Smooth muscle cell (in vitro differentiated cells): Measurements from ENCODE around the gene MLH1. TPM values are rescaled to one million over a fixed set of nuclear protein-coding genes. Genes with fewer than 3 reads are reported as not detected.

Source experiments
- DNase-seq: peaks from one replicate; lab custom pipeline; 2025; ENCODE audit not compliant: unreplicated experiment; lab: John Stamatoyannopoulos, UW
- H2AFZ ChIP-seq: fragments of 200-600 bp; sonication (generic); 2 replicates; pipeline ENCODE4 v1.6.0; 2016; ENCODE audit warnings: antibody characterized with exemption, low read depth, mild to moderate bottlenecking
- H3F3A ChIP-seq: fragments of 200-600 bp; sonication (generic); 2 replicates; pipeline ENCODE4 v1.6.0; 2017; ENCODE audit warnings: antibody characterized with exemption, low read depth
- H3K27ac ChIP-seq: fragments of 200-600 bp; sonication (generic); 2 replicates; pipeline ENCODE4 v1.5.1; 2016; ENCODE audit warnings: low read depth, mild to moderate bottlenecking
- H3K27me3 ChIP-seq: fragments of 200-600 bp; sonication (generic); 2 replicates; pipeline ENCODE4 v1.6.1; 2016; ENCODE audit warnings: low read depth, mild to moderate bottlenecking
- H3K36me3 ChIP-seq: fragments of 200-600 bp; sonication (generic); 2 replicates; pipeline ENCODE4 v1.5.1; 2016; ENCODE audit warnings: low read depth
- H3K4me1 ChIP-seq: fragments of 200-600 bp; sonication (generic); 2 replicates; pipeline ENCODE4 v1.5.1; 2016; ENCODE audit warnings: low read depth
- H3K4me2 ChIP-seq: fragments of 200-600 bp; sonication (generic); 2 replicates; pipeline ENCODE4 v1.6.0; 2016; ENCODE audit warnings: mild to moderate bottlenecking
- H3K4me3 ChIP-seq: fragments of 200-600 bp; sonication (generic); 2 replicates; pipeline ENCODE4 v1.5.1; 2016; ENCODE audit warnings: mild to moderate bottlenecking
- H3K79me2 ChIP-seq: fragments of 200-600 bp; sonication (generic); 2 replicates; pipeline ENCODE4 v1.6.0; 2016; ENCODE audit warnings: low read depth, mild to moderate bottlenecking
- H3K9ac ChIP-seq: fragments of 200-600 bp; sonication (generic); 2 replicates; pipeline ENCODE4 v1.6.0; 2016; ENCODE audit warnings: low read depth
- H3K9me3 ChIP-seq: fragments of 200-600 bp; sonication (generic); replicated peaks from 2 replicates; pipeline ENCODE4 v1.5.1; 2016; ENCODE audit warnings: low read depth
- H4K20me1 ChIP-seq: fragments of 200-600 bp; sonication (generic); 2 replicates; pipeline ENCODE4 v1.6.0; 2016; ENCODE audit warnings: low read depth
- WGBS: methylation state at CpG from one replicate; pipeline ENCODE4 v1.1.7; 2016; ENCODE audit warnings: low lambda C conversion rate; 5-methylcytosine and 5-hydroxymethylcytosine counted together
- polyA plus RNA-seq: library from polyadenylated mRNA; unstranded; fragments of >200 nt; fragmentation: Nextera tagmentation; extraction: Ambion mirVana; gene quantifications from 2 replicates; pipeline ENCODE4 v1.2.1, GENCODE V29; 2016
- total RNA-seq: library from RNA; depleted of rRNA; stranded (reverse); fragments of >200 nt; gene quantifications from 2 replicates; pipeline ENCODE4 v1.2.3, GENCODE V29; 2014
- TF ChIP-seq, protein P1 (sequence below): fragments of 200-600 bp; sonication (generic); IDR thresholded peaks from 2 replicates; pipeline ENCODE4 v1.5.1; 2017; ENCODE audit warnings: borderline replicate concordance, mild to moderate bottlenecking, antibody characterized with exemption; ENCODE audit not compliant: insufficient read depth, poor library complexity, severe bottlenecking

Gene MLH1
- total and polyA plus RNA-seq, 2 experiments from 2014 or later = 22.6 to 28.3 TPM

DNA sequence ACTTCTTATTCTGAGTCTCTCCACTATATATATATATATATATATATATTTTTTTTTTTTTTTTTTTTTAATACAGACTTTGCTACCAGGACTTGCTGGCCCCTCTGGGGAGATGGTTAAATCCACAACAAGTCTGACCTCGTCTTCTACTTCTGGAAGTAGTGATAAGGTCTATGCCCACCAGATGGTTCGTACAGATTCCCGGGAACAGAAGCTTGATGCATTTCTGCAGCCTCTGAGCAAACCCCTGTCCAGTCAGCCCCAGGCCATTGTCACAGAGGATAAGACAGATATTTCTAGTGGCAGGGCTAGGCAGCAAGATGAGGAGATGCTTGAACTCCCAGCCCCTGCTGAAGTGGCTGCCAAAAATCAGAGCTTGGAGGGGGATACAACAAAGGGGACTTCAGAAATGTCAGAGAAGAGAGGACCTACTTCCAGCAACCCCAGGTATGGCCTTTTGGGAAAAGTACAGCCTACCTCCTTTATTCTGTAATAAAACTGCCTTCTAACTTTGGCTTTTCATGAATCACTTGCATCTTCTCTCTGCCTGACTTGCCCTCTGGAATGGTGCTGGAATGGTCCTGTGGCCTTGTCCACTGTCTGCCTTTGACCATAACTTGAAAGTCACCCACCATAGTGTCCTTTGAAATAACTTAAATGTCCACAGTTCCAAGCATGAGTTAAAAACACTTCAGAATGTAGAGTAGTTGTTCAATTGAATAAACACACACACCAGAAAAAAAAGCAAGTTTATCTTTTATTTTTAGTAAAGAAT lies 32.4 kb downstream of the MLH1 start:
- TF ChIP-seq, protein P1, sequence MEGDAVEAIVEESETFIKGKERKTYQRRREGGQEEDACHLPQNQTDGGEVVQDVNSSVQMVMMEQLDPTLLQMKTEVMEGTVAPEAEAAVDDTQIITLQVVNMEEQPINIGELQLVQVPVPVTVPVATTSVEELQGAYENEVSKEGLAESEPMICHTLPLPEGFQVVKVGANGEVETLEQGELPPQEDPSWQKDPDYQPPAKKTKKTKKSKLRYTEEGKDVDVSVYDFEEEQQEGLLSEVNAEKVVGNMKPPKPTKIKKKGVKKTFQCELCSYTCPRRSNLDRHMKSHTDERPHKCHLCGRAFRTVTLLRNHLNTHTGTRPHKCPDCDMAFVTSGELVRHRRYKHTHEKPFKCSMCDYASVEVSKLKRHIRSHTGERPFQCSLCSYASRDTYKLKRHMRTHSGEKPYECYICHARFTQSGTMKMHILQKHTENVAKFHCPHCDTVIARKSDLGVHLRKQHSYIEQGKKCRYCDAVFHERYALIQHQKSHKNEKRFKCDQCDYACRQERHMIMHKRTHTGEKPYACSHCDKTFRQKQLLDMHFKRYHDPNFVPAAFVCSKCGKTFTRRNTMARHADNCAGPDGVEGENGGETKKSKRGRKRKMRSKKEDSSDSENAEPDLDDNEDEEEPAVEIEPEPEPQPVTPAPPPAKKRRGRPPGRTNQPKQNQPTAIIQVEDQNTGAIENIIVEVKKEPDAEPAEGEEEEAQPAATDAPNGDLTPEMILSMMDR = no peak
- DNase-seq = no peak
- Histone ChIP-seq H3F3A (no peaks in the 10 kb centered on the region), H3K27me3 (no peaks in the 10 kb centered on the region), H4K20me1 (no peaks in the 10 kb centered on the region), H3K27ac (no peak overlapping the region), H3K9me3 (no peaks in the 10 kb centered on the region), H3K4me2 (no peak overlapping the region), H3K9ac (no peak overlapping the region), H3K4me3 (no peak overlapping the region), H3K4me1 (no peaks in the 10 kb centered on the region), H3K36me3 (peaks cover 26% of the 10 kb centered on the region), H3K79me2 (no peaks in the 10 kb centered on the region), H2AFZ (no peak overlapping the region)
- 100% methylated on average over 3 of the region's 3 CpGs for WGBS

DNA sequence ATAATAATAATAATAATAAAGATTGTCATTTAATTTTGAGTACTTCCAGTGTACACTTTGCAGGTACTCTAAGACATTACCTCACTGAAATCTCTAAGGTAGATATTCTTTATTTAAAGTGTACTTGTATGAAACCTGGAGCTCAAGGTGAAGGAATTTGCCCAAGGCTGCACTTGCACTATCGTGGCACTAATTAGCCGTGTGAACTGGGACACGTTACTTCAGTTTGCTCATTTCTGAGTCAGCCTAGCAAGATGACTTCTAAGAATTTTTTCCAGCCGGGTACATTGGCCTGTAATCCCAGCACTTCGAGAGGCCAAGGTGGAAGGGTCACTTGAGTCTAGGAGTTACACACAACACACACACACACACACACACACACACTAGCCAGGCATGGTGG lies 33.5 kb downstream of the MLH1 start:
- WGBS = 74% methylated on average over 5 of the region's 5 CpGs
- Histone ChIP-seq H3K36me3 (peaks cover 16% of the 10 kb centered on the region), H3K4me3 (no peak overlapping the region), H2AFZ (no peak overlapping the region), H3K79me2 (no peaks in the 10 kb centered on the region), H3K9ac (no peak overlapping the region), H3K9me3 (no peaks in the 10 kb centered on the region), H3K4me1 (no peaks in the 10 kb centered on the region), H4K20me1 (no peaks in the 10 kb centered on the region), H3F3A (no peaks in the 10 kb centered on the region), H3K27me3 (no peaks in the 10 kb centered on the region), H3K4me2 (no peak overlapping the region), H3K27ac (no peak overlapping the region)
- TF ChIP-seq, protein P1 = no peak
- DNase-seq = no peak

DNA sequence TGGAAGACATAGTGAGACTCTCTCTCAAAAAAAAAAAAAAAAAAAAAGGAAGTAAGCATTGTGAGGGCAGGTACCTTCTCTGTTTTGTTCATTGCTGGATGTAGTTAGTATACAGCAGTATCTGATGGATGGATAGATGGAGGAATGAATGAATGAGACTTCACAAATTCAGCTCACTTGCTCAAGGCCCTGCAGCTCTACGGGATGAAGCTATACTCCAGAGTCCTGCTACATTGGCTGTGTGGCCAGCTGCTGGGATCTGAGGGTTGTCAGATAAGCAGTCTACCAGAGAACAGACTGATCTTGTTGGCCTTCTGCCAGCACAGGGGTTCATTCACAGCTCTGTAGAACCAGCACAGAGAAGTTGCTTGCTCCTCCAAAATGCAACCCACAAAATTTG lies 35.0 kb downstream of the MLH1 start:
- no peak overlapping the region for H3K27ac ChIP-seq
- no peaks in the 10 kb centered on the region for H3F3A ChIP-seq
- no peak overlapping the region for H3K4me3 ChIP-seq
- 83% methylated on average over 1 of the region's 1 CpG for WGBS
- H3K9me3 ChIP-seq = no peaks in the 10 kb centered on the region
- DNase-seq = no peak
- no peak overlapping the region for H2AFZ ChIP-seq
- peaks cover 13% of the 10 kb centered on the region for H3K36me3 ChIP-seq
- TF ChIP-seq, protein P1 = no peak
- H3K79me2 ChIP-seq = no peaks in the 10 kb centered on the region
- H3K27me3 ChIP-seq = no peaks in the 10 kb centered on the region
- no peak overlapping the region for H3K4me2 ChIP-seq
- H4K20me1 ChIP-seq = no peaks in the 10 kb centered on the region
- no peak overlapping the region for H3K9ac ChIP-seq
- no peaks in the 10 kb centered on the region for H3K4me1 ChIP-seq

DNA sequence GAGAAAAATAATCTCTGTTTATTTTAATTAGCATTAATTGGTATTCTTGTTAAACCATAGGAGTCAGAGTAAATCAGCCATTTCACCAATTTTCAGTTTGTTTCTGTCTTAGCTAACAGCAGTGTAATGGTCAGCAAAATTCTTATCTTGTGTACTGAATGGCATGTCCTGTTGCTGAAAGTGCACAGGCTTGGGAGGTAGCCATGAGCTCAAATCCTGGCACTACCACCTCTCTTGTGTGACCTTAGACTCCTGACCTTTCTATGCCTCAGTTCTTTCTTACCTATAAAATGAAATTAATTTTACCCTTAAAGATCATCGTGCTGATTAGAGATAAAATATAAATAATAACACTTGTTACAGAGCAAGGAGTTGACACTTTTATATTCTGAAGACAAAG lies 35.8 kb downstream of the MLH1 start:
- H3K27ac ChIP-seq = no peak overlapping the region
- TF ChIP-seq, protein P1 = no peak

More for the DNA sequence above, 35.8 kb downstream of the MLH1 start:
- no peak for DNase-seq
- H3K4me2 ChIP-seq = no peak overlapping the region
- H3K9ac ChIP-seq = no peak overlapping the region
- no peaks in the 10 kb centered on the region for H3F3A ChIP-seq
- H3K9me3 ChIP-seq = no peaks in the 10 kb centered on the region
- 97% methylated on average over 1 of the region's 1 CpG for WGBS
- H2AFZ ChIP-seq = no peak overlapping the region
- no peaks in the 10 kb centered on the region for H3K79me2 ChIP-seq
- no peaks in the 10 kb centered on the region for H4K20me1 ChIP-seq
- H3K4me3 ChIP-seq = no peak overlapping the region
- no peaks in the 10 kb centered on the region for H3K4me1 ChIP-seq
- H3K27me3 ChIP-seq = no peaks in the 10 kb centered on the region
- peaks cover 11% of the 10 kb centered on the region for H3K36me3 ChIP-seq
